Measurements from ENCODE around the gene OR13A1. TPM values are rescaled to one million over a fixed set of nuclear protein-coding genes. Genes with fewer than 3 reads are reported as not detected.
"Not testable (repeated sequence)": the region's sequence is repeated elsewhere in the genome, so short reads cannot be mapped to it uniquely, and the experiment has no call there.

Gene OR13A1
- total RNA-seq, 1 donor from 2014 or later = 0.09 TPM

GRCh38 chr10:45265996-45266395 lies 49.4 kb downstream of the OR13A1 start:
- Mint-ChIP-seq H3K4me1 (no peaks in the 10 kb centered on the region), H3K9me3 (peaks cover 6% of the 10 kb centered on the region), H3K36me3 (ENCODE audit: low read depth) (no peaks in the 10 kb centered on the region), H3K27me3 (ENCODE audit: low read depth) (peaks cover 57% of the 10 kb centered on the region), H3K4me3 (no peak overlapping the region), H3K27ac (ENCODE audit: unreplicated experiment) (no peak overlapping the region)
- TF ChIP-seq CTCF (conservative IDR thresholded peaks at IDR 0.05) = no peak
- DNase-seq (ENCODE audit: low read depth, low spot score) = no peak

- Mint-ChIP-seq H3K9me3 (peaks cover under 1% of the 10 kb centered on the region), H3K36me3 (ENCODE audit: low read depth) (no peaks in the 10 kb centered on the region), H3K4me3 (no peak overlapping the region), H3K27me3 (ENCODE audit: low read depth) (peaks cover 32% of the 10 kb centered on the region), H3K4me1 (no peaks in the 10 kb centered on the region), H3K27ac (ENCODE audit: unreplicated experiment) (no peak overlapping the region)
- DNase-seq (ENCODE audit: low read depth, low spot score) = no peak
- TF ChIP-seq CTCF (conservative IDR thresholded peaks at IDR 0.05) = no peak
Observed at GRCh38 chr10:45261946-45262345, 53.5 kb downstream of the OR13A1 start.

GRCh38 chr10:45261243-45261775 lies 54.1 kb downstream of the OR13A1 start:
- Mint-ChIP-seq H3K9me3 (no peaks in the 10 kb centered on the region), H3K27me3 (ENCODE audit: low read depth) (peaks cover 26% of the 10 kb centered on the region), H3K4me1 (no peaks in the 10 kb centered on the region), H3K27ac (ENCODE audit: unreplicated experiment) (no peak overlapping the region), H3K4me3 (no peak overlapping the region), H3K36me3 (ENCODE audit: low read depth) (no peaks in the 10 kb centered on the region)
- no peak for DNase-seq (ENCODE audit: low read depth, low spot score)
- TF ChIP-seq CTCF (conservative IDR thresholded peaks at IDR 0.05) = no peak

- not testable (repeated sequence) for H3K36me3 Mint-ChIP-seq (ENCODE audit: low read depth); DNase-seq (ENCODE audit: low read depth, low spot score); H3K4me1 Mint-ChIP-seq; H3K27ac Mint-ChIP-seq (ENCODE audit: unreplicated experiment); H3K4me3 Mint-ChIP-seq; H3K9me3 Mint-ChIP-seq
- peaks cover 25% of the 10 kb centered on the region for H3K27me3 Mint-ChIP-seq (ENCODE audit: low read depth)
Observed at GRCh38 chr10:45260635-45261034, 54.8 kb downstream of the OR13A1 start.

GRCh38 chr10:45259786-45260495 lies 55.5 kb downstream of the OR13A1 start:
- H3K4me1 Mint-ChIP-seq; DNase-seq (ENCODE audit: low read depth, low spot score); H3K9me3 Mint-ChIP-seq; H3K4me3 Mint-ChIP-seq; H3K36me3 Mint-ChIP-seq (ENCODE audit: low read depth); H3K27ac Mint-ChIP-seq (ENCODE audit: unreplicated experiment): not testable (repeated sequence)
- H3K27me3 Mint-ChIP-seq (ENCODE audit: low read depth) = peaks cover 18% of the 10 kb centered on the region

- H3K27ac Mint-ChIP-seq (ENCODE audit: unreplicated experiment) = no peak overlapping the region
- TF ChIP-seq CTCF (conservative IDR thresholded peaks at IDR 0.05) = no peak
- H3K4me3 Mint-ChIP-seq = no peak overlapping the region
- peaks cover 13% of the 10 kb centered on the region for H3K27me3 Mint-ChIP-seq (ENCODE audit: low read depth)
- H3K4me1 Mint-ChIP-seq = no peaks in the 10 kb centered on the region
- no peaks in the 10 kb centered on the region for H3K9me3 Mint-ChIP-seq
- DNase-seq (ENCODE audit: low read depth, low spot score) = no peak
- no peaks in the 10 kb centered on the region for H3K36me3 Mint-ChIP-seq (ENCODE audit: low read depth)
Observed at GRCh38 chr10:45257600-45257999, 57.8 kb downstream of the OR13A1 start.
